WTC11 (cell line): ENCODE data around the gene ATXN7L2. TPM values are rescaled to one million over a fixed set of nuclear protein-coding genes. Genes with fewer than 3 reads are reported as not detected.

Experiments used
- ATAC-seq: fragments of 200-7000 bp; cut with Tn5 transposase; 2 replicates; pipeline ENCODE4 v1.10.0; 2021; ENCODE audit warnings: mild to moderate bottlenecking, moderate library complexity
- CTCF ChIA-PET: fragments of 300-600 bp; sonication (Branson Sonifier 250); formaldehyde crosslinking; loops from one replicate; lab custom pipeline; 2021; ENCODE audit warnings: antibody characterized with exemption; lab: Charles Lee
- POLR2A ChIA-PET: fragments of 350-600 bp; sonication (Branson Sonifier 250); formaldehyde crosslinking; loops from one replicate; lab custom pipeline; 2021; ENCODE audit warnings: antibody characterized with exemption; lab: Charles Lee
- DNase-seq: peaks from one replicate; pipeline ENCODE4 v3.0.0; 2021; ENCODE audit warnings: low spot score
- H3K27ac Mint-ChIP-seq: 2 replicates; pipeline ENCODE4 v1.8.0; 2021; ENCODE audit warnings: mixed read lengths
- H3K27me3 Mint-ChIP-seq: 2 replicates; pipeline ENCODE4 v1.8.0; 2021; ENCODE audit warnings: low read depth, mild to moderate bottlenecking, moderate library complexity, mixed read lengths
- H3K36me3 Mint-ChIP-seq: 2 replicates; pipeline ENCODE4 v1.8.0; 2021; ENCODE audit warnings: mixed read lengths
- H3K4me1 Mint-ChIP-seq: 2 replicates; pipeline ENCODE4 v1.8.0; 2022; ENCODE audit warnings: mixed read lengths
- H3K4me3 Mint-ChIP-seq: 2 replicates; pipeline ENCODE4 v1.8.0; 2021; ENCODE audit warnings: mild to moderate bottlenecking, moderate library complexity, mixed read lengths
- H3K9me3 Mint-ChIP-seq: 2 replicates; pipeline ENCODE4 v1.8.0; 2021; ENCODE audit warnings: mixed read lengths
- CREB1 ChIP-seq: sonication (generic); formaldehyde crosslinking; IDR thresholded peaks from 2 replicates; pipeline ENCODE4 v1.8.0; 2023; ENCODE audit warnings: mild to moderate bottlenecking, missing genetic modification reagents
- NR3C1 ChIP-seq: sonication (generic); formaldehyde crosslinking; conservative IDR thresholded peaks from 2 replicates; pipeline ENCODE4 v1.8.1; 2023; ENCODE audit warnings: low read depth, mild to moderate bottlenecking, missing genetic modification reagents
- ZNF317 ChIP-seq: sonication (generic); formaldehyde crosslinking; IDR thresholded peaks from 2 replicates; pipeline ENCODE4 v1.8.1; 2023; ENCODE audit warnings: low read depth, mild to moderate bottlenecking, moderate library complexity, missing genetic modification reagents, borderline replicate concordance
- total RNA-seq: library from RNA; stranded (reverse); gene quantifications from 3 replicates; pipeline ENCODE4 v1.2.3, GENCODE V29; 2021
- TF ChIP-seq, protein P1 (sequence below): sonication (generic); formaldehyde crosslinking; IDR thresholded peaks from 2 replicates; pipeline ENCODE4 v1.8.1; 2023; ENCODE audit warnings: mild to moderate bottlenecking, missing genetic modification reagents
- TF ChIP-seq, protein P2 (sequence below): sonication (generic); formaldehyde crosslinking; IDR thresholded peaks from 2 replicates; pipeline ENCODE4 v1.8.0; 2022; ENCODE audit warnings: mild to moderate bottlenecking, missing genetic modification reagents

Gene ATXN7L2
- total RNA-seq, 1 experiment from 2014 or later, result 11.1 TPM

DNA sequence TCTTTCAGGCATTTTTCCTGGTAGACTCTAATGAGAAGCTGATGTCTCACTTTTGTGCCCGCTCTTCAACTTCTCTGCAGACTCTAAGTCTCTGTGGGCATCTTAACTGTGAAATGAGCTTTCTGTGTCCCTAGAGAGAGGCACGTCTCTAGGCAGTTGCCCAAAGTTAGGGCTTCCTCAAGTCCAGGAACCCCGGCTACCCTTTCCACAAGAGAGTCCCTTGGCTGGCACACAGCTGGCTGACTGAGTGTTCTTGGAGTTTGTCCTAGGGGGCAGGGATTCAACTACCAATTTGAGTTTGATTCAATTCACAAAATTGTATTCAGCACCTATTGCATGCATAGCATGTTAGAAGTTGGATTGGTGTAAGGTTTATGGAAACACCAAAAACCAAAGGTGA is 57.4 kb downstream of the ATXN7L2 start:
- DNase-seq (no peak), ATAC-seq (no peak)
- Mint-ChIP-seq H3K9me3 (no peaks in the 10 kb centered on the region), H3K4me1 (peaks cover 8% of the 10 kb centered on the region), H3K27ac (no peak overlapping the region), H3K4me3 (no peak overlapping the region), H3K27me3 (no peaks in the 10 kb centered on the region; the same call in none of the 2 replicates), H3K36me3 (no peaks in the 10 kb centered on the region)
- POLR2A ChIA-PET, result no interaction called here
- CTCF ChIA-PET, result interaction anchor here (1.1 to 16.4 kb wide), 4 partner anchors 9 to 99 kb away, joined by 6 to 740 read pairs (median 56); partner anchors contain the start of gene CYB561D1
- TF ChIP-seq NR3C1 (CRISPR knock-in tag), result no peak
- no peak for TF ChIP-seq ZNF317 (CRISPR knock-in tag)
- TF ChIP-seq, protein P1, sequence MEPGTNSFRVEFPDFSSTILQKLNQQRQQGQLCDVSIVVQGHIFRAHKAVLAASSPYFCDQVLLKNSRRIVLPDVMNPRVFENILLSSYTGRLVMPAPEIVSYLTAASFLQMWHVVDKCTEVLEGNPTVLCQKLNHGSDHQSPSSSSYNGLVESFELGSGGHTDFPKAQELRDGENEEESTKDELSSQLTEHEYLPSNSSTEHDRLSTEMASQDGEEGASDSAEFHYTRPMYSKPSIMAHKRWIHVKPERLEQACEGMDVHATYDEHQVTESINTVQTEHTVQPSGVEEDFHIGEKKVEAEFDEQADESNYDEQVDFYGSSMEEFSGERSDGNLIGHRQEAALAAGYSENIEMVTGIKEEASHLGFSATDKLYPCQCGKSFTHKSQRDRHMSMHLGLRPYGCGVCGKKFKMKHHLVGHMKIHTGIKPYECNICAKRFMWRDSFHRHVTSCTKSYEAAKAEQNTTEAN (CRISPR knock-in tag), result no peak
- no peak for TF ChIP-seq CREB1 (CRISPR knock-in tag)
- TF ChIP-seq, protein P2, sequence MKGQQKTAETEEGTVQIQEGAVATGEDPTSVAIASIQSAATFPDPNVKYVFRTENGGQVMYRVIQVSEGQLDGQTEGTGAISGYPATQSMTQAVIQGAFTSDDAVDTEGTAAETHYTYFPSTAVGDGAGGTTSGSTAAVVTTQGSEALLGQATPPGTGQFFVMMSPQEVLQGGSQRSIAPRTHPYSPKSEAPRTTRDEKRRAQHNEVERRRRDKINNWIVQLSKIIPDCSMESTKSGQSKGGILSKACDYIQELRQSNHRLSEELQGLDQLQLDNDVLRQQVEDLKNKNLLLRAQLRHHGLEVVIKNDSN (CRISPR knock-in tag), result no peak

Other genes starting within 250 kb of the ATXN7L2 start
- 26.8 to 31.3 TPM (median 28.2 TPM) in 3 replicates for gene CELSR2, start 234.4 kb upstream of the ATXN7L2 start, total RNA-seq
- 56.9 to 68.4 TPM (median 64.1 TPM) in 3 replicates for gene PSRC1, start 200.8 kb upstream of the ATXN7L2 start, total RNA-seq
- 0.23 to 1.2 TPM (median 0.94 TPM) in 3 replicates for gene MYBPHL, start 176.9 kb upstream of the ATXN7L2 start, total RNA-seq
- gene SORT1, start 86.0 kb upstream of the ATXN7L2 start, total RNA-seq, result 50.2 to 60.8 TPM (median 55.9 TPM) in 3 replicates
- gene PSMA5, start 57.5 kb upstream of the ATXN7L2 start, total RNA-seq, result 115 to 150 TPM (median 119 TPM) in 3 replicates
- 3.0 to 3.7 TPM (median 3.5 TPM) in 3 replicates for gene SYPL2, start 17.4 kb upstream of the ATXN7L2 start, total RNA-seq
- 5.1 to 6.7 TPM (median 6.5 TPM) in 3 replicates for gene CYB561D1, start 10.2 kb downstream of the ATXN7L2 start, total RNA-seq
- 2.4 to 3.0 TPM (median 3.0 TPM) in 3 replicates for gene AMIGO1, start 25.8 kb downstream of the ATXN7L2 start, total RNA-seq
- gene GPR61, start 56.0 kb downstream of the ATXN7L2 start, total RNA-seq, result 0.42 to 0.73 TPM (median 0.44 TPM) in 3 replicates
- 7.1 to 7.2 TPM (median 7.1 TPM) in 3 replicates for gene GNAI3, start 64.7 kb downstream of the ATXN7L2 start, total RNA-seq
- gene GNAT2, start 135.7 kb downstream of the ATXN7L2 start, total RNA-seq, result 0.14 TPM in 1 of 3 replicates, not detected in the others
- gene AMPD2, start 135.9 kb downstream of the ATXN7L2 start, total RNA-seq, result 51.8 to 79.8 TPM (median 60.0 TPM) in 3 replicates
- gene GSTM4, start 172.2 kb downstream of the ATXN7L2 start, total RNA-seq, result 16.4 to 18.1 TPM (median 16.7 TPM) in 3 replicates
- 12.9 to 15.4 TPM (median 15.3 TPM) in 3 replicates for gene GSTM2, start 184.2 kb downstream of the ATXN7L2 start, total RNA-seq
- gene GSTM1, start 203.9 kb downstream of the ATXN7L2 start, total RNA-seq, result not detected in 3 replicates
- 0.09 to 0.16 TPM (median 0.11 TPM) in 3 replicates for gene GSTM5, start 228.3 kb downstream of the ATXN7L2 start, total RNA-seq